HUES64 (cell line): Measurements from ENCODE around the gene CLSTN2.

Experiments used
- H3K27ac ChIP-seq: 2 replicates; pipeline ENCODE4 v1.7.0; 2013; ENCODE audit warnings: low read depth, low read length, inconsistent platforms
- H3K27me3 ChIP-seq: 2 replicates; pipeline ENCODE4 v1.6.1; 2013; ENCODE audit warnings: mild to moderate bottlenecking, low read length; ENCODE audit not compliant: insufficient read depth
- H3K36me3 ChIP-seq: 2 replicates; pipeline ENCODE4 v1.6.1; 2013; ENCODE audit warnings: mild to moderate bottlenecking, low read length; ENCODE audit not compliant: insufficient read depth
- H3K4me1 ChIP-seq: 2 replicates; pipeline ENCODE4 v1.6.1; 2013; ENCODE audit warnings: mild to moderate bottlenecking, low read length, moderate library complexity; ENCODE audit not compliant: insufficient read depth
- H3K4me3 ChIP-seq: 2 replicates; pipeline ENCODE4 v1.5.1; 2013; ENCODE audit warnings: mild to moderate bottlenecking, low read length, moderate library complexity
- H3K9ac ChIP-seq: 2 replicates; pipeline ENCODE4 v1.6.1; 2013; ENCODE audit warnings: mild to moderate bottlenecking, low read depth, low read length
- H3K9me3 ChIP-seq: 2 replicates; pipeline ENCODE4 v1.6.1; 2013; ENCODE audit warnings: low read depth, low read length; ENCODE audit not compliant: insufficient read depth
- WGBS: fragments of 150-250, 120-280 bp; methylation state at CpG from one replicate; pipeline ENCODE4 v1.1.7; 2013; ENCODE audit warnings: missing lambda C conversion rate; 5-methylcytosine and 5-hydroxymethylcytosine counted together

The CLSTN2 gene

DNA sequence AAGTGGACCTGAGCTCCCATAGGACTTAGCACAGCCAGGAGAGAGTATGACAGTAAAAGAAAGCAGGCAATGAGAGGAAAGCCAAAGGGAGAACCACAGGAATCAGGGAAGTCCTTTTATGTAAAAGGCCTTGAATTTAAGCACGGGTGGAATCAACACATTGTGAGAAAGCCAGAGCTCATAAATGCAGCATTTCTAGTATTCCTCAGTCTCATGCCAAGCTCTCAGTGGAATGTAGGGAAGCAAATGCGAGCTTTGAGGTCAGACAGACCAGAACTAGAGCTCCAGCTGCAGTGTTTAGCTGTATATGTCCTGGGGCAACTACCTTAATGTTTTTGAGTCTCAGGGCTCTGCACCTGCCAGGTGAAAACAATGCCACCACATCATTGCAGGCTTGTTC lies 610.8 kb downstream of the CLSTN2 start:
- Histone ChIP-seq H3K36me3 (no peaks in the 10 kb centered on the region), H3K27ac (no peak overlapping the region), H3K4me1 (no peaks in the 10 kb centered on the region), H3K9me3 (no peaks in the 10 kb centered on the region), H3K9ac (no peak overlapping the region), H3K4me3 (no peak overlapping the region), H3K27me3 (no peaks in the 10 kb centered on the region)
- 87% methylated on average over 2 of the region's 2 CpGs for WGBS

DNA sequence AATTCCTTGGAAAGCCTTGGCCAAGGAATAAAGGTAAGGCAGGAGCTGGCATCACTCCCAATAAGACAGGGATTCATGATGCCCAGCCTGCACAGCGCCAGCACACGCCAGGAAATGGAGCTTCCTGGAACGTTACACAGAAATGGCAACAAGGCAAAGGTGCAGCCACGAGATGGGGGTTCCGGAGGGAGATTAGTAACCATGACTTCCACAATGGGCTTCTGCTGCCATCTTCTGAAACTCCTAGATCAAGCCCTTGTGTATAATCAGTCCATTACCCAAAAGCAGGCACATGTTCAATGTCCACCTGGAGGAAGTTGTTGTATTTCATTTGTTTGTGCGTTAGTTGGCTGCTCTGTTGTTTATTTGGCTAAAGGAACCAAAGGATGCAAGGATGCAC lies 611.7 kb downstream of the CLSTN2 start:
- Histone ChIP-seq H3K36me3 (no peaks in the 10 kb centered on the region), H3K4me3 (no peak overlapping the region), H3K9ac (no peak overlapping the region), H3K9me3 (no peaks in the 10 kb centered on the region), H3K27ac (no peak overlapping the region), H3K4me1 (no peaks in the 10 kb centered on the region), H3K27me3 (no peaks in the 10 kb centered on the region)
- 91% methylated on average over 6 of the region's 6 CpGs for WGBS

DNA sequence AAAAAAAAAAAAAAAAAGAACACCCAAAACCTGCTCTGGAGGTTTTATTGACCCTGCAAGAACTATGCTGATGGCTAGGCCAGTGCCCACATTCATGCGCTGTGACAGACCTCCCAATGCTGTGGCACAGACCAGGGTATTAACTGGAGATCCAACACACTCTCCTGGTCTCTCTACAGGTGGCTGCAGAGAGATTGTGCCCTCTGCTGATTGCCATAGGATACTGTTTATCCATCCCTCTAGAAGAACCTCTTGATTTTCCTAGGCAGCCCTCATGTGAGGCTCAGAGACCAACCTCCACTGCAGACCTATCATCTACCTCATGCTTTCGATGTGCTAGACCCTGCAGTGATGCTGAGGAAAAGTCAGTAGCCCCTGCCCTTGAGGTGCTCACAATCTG lies 617.4 kb downstream of the CLSTN2 start:
- 93% methylated on average over 2 of the region's 2 CpGs for WGBS
- H3K27ac ChIP-seq, result no peak overlapping the region
- no peaks in the 10 kb centered on the region for H3K27me3 ChIP-seq
- H3K36me3 ChIP-seq, result no peaks in the 10 kb centered on the region
- no peaks in the 10 kb centered on the region for H3K4me1 ChIP-seq
- no peaks in the 10 kb centered on the region for H3K9me3 ChIP-seq
- no peak overlapping the region for H3K4me3 ChIP-seq
- no peak overlapping the region for H3K9ac ChIP-seq

DNA sequence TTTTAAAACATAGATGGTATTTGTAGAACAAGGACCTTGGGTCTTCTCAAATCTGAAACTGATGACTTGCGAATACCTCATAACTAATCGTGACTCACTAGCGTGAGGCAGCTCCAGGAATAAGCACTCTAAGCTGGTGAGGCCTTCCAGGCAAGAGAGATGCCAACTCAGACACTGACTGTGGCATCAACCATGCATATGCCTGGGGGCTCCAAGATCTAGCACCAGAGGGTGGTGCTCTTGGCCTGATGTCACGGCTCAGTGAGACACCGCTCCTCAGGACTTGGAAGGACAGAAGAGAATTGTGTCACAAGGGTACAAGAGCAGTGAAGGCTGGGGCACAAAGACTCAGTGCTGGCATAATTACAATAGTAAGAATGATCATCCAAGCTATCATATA lies 617.9 kb downstream of the CLSTN2 start:
- H3K9ac ChIP-seq, result no peak overlapping the region
- no peaks in the 10 kb centered on the region for H3K4me1 ChIP-seq
- 94% methylated on average over 5 of the region's 5 CpGs for WGBS
- H3K27ac ChIP-seq, result no peak overlapping the region
- H3K9me3 ChIP-seq, result no peaks in the 10 kb centered on the region
- no peaks in the 10 kb centered on the region for H3K27me3 ChIP-seq
- H3K36me3 ChIP-seq, result no peaks in the 10 kb centered on the region
- no peak overlapping the region for H3K4me3 ChIP-seq

DNA sequence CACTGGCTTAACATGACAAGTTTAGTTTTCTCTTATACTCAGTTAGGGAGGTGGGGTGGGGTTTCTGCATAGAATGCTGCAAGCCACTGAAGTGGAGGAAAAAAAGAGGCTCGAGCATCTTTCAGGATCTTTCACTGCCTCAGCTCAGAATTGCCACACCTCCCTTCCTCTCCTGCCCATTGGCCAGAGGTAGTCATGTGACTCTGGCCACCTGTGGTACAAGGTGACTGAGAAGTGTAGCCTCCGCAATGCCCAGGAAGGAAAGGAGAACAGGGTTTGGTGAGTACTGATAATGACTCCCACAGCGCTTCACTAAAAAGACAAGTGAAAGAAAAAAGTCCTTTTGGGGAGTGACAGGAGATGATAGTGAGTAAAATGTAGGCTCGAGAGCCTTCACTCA lies 618.6 kb downstream of the CLSTN2 start:
- no peaks in the 10 kb centered on the region for H3K36me3 ChIP-seq
- no peaks in the 10 kb centered on the region for H3K27me3 ChIP-seq
- no peak overlapping the region for H3K27ac ChIP-seq
- no peak overlapping the region for H3K4me3 ChIP-seq
- no peaks in the 10 kb centered on the region for H3K4me1 ChIP-seq
- WGBS, result 94% methylated on average over 3 of the region's 4 CpGs
- H3K9ac ChIP-seq, result no peak overlapping the region
- H3K9me3 ChIP-seq, result no peaks in the 10 kb centered on the region

DNA sequence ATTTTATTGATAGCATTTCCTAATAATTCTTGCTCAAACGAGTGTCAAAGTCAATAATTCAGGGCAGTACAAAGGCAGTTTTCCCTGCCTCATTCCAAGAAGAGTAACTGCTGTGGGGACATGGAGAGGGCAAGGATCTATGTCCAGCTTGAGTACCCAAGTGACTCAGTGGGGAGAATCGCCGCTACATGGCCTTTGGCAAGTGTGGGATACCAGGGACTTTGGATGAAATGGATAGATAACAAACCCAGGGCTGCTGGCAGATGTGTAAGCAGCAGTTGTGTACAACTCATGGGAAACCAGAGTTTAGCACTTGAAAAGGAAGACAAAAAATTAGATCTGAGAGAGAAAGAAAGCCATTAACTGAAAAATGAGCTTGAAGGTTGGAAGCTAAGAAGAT lies 620.7 kb downstream of the CLSTN2 start:
- H3K4me3 ChIP-seq, result no peak overlapping the region
- WGBS, result 96% methylated on average over 3 of the region's 3 CpGs
- no peaks in the 10 kb centered on the region for H3K9me3 ChIP-seq

DNA sequence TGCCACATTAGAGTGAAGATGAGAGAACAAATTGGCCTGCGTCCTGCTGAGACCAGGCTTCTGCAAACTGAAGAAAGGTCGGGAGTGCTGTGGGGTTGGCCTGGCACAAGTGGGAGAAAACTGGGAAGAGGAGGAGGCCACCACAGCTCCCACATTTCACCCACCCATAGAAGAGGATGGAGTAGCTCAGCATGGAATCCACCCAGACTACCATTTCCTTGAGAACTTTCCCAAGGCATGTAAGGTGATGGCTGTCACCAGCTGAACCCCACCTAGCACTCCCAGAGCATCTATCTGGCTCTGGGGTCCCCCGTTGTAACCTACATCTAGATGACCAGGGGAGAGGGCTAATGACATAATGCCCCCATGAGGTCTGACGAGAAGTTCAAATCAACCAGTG lies 622.5 kb downstream of the CLSTN2 start:
- Histone ChIP-seq H3K9ac (no peak overlapping the region), H3K4me3 (no peak overlapping the region), H3K4me1 (no peaks in the 10 kb centered on the region), H3K27ac (no peak overlapping the region), H3K27me3 (no peaks in the 10 kb centered on the region), H3K36me3 (no peaks in the 10 kb centered on the region), H3K9me3 (no peaks in the 10 kb centered on the region)
- 99% methylated on average over 4 of the region's 4 CpGs for WGBS

More for the DNA sequence above, 620.7 kb downstream of the CLSTN2 start:
- no peaks in the 10 kb centered on the region for H3K27me3 ChIP-seq
- no peak overlapping the region for H3K9ac ChIP-seq
- H3K27ac ChIP-seq, result no peak overlapping the region
- no peaks in the 10 kb centered on the region for H3K36me3 ChIP-seq
- H3K4me1 ChIP-seq, result no peaks in the 10 kb centered on the region

DNA sequence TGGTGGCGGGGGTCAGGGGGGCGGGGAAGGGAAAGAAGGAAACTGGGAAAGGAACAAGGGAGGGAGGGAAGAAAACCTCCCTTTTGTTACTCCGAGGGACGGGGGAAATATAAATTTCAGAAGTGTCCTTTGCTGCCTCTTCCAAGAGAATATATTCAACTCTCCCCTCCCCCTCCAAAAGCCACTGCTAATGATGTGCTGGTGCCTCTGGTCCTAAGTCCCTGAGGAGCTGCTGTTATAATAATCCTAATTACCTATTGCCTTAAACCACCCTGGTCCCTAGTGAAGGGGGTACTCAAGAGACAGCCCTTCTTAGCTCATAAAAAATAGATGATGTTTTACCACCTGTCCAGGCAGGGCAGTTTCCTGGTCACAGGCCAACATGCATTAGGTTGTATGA lies 624.6 kb downstream of the CLSTN2 start:
- WGBS, result 96% methylated on average over 4 of the region's 4 CpGs
- no peak overlapping the region for H3K9ac ChIP-seq
- no peak overlapping the region for H3K4me3 ChIP-seq
- H3K27ac ChIP-seq, result no peak overlapping the region
- H3K9me3 ChIP-seq, result no peaks in the 10 kb centered on the region
- H3K27me3 ChIP-seq, result no peaks in the 10 kb centered on the region
- H3K36me3 ChIP-seq, result no peaks in the 10 kb centered on the region
- no peaks in the 10 kb centered on the region for H3K4me1 ChIP-seq

DNA sequence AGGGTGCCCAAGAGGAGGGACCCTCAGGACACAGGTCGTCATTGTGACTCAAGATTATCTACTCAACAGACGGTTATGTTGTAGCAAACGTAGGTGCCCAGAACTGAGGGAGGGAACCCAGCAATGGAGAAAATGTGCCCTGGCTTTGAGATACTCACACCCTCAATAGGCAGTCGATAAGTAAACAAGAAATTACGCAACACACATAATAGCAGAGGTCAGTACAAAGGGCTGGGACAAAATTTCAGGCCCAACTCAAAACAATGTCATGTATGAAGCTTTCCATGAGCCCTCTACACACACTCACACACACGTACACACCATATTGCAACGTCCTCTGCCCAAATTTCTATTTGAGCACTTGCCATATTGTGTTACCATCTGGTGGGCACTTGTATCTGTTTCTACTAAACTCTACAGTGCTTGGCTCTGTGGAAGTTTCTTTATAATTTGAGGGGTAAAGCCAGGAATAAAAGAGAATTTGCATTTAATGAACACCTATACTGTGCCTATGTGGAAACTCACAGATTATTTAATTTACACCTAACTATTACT lies 628.3 kb downstream of the CLSTN2 start:
- Histone ChIP-seq H3K9ac (no peak overlapping the region), H3K9me3 (no peaks in the 10 kb centered on the region), H3K27me3 (no peaks in the 10 kb centered on the region), H3K36me3 (no peaks in the 10 kb centered on the region), H3K27ac (no peak overlapping the region), H3K4me1 (no peaks in the 10 kb centered on the region), H3K4me3 (no peak overlapping the region)
- WGBS, result 85% methylated on average over 7 of the region's 7 CpGs

DNA sequence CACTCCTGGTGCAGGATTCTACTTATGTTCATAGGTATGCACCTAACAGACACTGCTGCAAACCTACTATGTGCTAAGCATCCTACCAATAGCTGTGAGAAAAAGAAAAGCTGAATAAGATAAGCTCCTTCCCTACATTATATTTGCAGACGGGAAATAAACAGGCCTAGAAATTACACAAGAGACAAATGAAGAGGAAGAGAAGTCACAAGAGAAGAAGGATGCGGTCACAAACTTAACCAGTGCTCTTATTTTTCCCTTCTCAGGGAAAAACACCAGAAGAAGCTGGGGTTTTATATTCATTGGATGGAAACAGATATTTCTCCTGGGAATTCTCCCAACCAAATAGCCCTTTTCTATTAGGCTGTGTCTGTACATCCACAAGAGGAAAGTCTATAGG lies 633.1 kb downstream of the CLSTN2 start:
- Histone ChIP-seq H3K4me3 (no peak overlapping the region), H3K9me3 (no peaks in the 10 kb centered on the region), H3K27ac (no peak overlapping the region), H3K27me3 (no peaks in the 10 kb centered on the region), H3K4me1 (no peaks in the 10 kb centered on the region), H3K9ac (no peak overlapping the region), H3K36me3 (no peaks in the 10 kb centered on the region)
- 100% methylated on average over 2 of the region's 2 CpGs for WGBS

DNA sequence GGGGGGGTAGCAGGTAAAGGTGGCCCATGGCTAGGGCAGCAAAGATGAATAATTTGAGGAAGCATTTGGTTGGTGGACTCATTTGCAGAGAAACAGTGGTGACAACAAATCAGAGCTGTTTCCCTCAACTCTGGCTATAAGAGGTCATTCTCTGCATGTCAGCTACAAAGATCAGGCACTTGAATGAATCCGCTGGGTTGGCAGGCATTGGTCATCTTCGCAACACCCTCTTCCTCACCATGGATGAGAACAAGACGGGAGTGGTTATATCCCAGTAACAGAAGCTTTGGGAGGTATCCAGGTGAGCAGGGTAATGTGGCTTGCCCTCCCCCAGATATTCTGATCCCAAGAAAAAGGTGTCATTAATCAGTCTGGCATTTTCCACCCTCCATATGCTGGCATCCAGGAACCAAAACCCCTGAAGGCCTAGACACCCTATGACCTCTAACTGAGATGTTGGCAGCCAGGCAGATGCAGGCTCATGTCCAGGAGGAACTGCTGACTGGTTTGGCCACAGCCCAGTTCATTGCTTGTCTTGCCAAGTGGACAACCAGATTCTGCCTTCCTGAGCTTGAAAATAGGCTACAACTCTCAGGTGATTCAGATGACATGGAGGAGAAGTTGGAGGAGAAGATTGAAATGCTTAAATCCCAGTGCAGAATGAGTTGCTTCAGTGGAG lies 634.0 kb downstream of the CLSTN2 start:
- Histone ChIP-seq H3K4me3 (no peak overlapping the region), H3K4me1 (no peaks in the 10 kb centered on the region), H3K27ac (no peak overlapping the region), H3K27me3 (no peaks in the 10 kb centered on the region), H3K9ac (no peak overlapping the region), H3K9me3 (no peaks in the 10 kb centered on the region), H3K36me3 (no peaks in the 10 kb centered on the region)
- WGBS, result 65% methylated on average over 3 of the region's 3 CpGs

DNA sequence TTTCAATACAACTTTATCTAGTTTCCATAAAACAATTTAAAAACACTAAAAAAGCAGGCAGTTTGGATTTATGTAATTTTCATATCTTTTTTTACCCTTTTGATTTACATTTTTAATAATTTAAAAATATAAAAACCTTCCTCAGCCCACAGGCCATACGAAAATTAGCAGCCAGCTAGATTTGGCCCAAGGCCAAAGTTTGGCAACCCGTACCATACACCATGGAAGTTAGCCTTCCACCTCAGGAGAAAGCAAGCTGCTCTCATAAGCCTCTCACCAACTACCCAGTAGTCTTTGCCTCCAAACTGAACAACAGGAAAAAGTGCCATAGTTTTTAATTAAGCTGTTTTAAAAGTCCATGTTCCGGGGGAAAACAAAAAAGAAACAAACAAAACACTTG lies 635.6 kb downstream of the CLSTN2 start:
- no peak overlapping the region for H3K9ac ChIP-seq
- no peaks in the 10 kb centered on the region for H3K27me3 ChIP-seq
- 93% methylated on average over 3 of the region's 3 CpGs for WGBS
- no peaks in the 10 kb centered on the region for H3K4me1 ChIP-seq
- H3K36me3 ChIP-seq, result no peaks in the 10 kb centered on the region
- H3K27ac ChIP-seq, result no peak overlapping the region
- H3K9me3 ChIP-seq, result no peaks in the 10 kb centered on the region
- no peak overlapping the region for H3K4me3 ChIP-seq
